Activated CD4-positive, alpha-beta T cell treated with anti-CD3 and anti-CD28 coated beads, Interleukin-2, amount 50 U/mL, for 4 hours (primary cell): Measurements from ENCODE around the gene BRPF3.
"Not testable (repeated sequence)": the region's sequence is repeated elsewhere in the genome, so short reads cannot be mapped to it uniquely, and the experiment has no call there.

ENCODE experiments used
- DNase-seq, 2 experiments: peaks; one replicate each; pipeline ENCODE4 v3.0.0-alpha.2; 2020

BRPF3 gene

DNA sequence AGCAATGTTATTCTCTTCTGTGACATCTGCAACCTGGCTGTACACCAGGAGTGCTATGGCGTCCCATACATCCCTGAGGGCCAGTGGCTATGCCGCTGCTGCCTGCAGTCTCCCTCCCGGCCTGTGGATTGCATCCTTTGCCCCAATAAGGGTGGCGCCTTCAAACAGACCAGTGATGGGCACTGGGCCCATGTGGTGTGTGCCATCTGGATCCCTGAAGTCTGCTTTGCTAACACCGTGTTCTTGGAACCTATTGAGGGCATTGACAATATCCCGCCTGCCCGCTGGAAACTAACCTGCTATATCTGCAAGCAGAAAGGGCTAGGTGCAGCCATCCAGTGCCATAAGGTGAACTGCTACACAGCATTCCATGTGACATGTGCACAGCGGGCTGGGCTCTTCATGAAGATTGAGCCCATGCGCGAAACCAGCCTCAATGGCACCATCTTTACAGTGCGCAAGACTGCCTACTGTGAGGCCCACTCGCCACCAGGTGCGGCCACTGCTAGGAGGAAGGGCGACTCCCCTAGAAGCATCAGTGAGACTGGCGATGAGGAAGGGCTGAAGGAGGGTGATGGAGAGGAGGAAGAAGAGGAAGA, 4.6 kb downstream of the BRPF3 start:
- DNase-seq: no peak

DNA sequence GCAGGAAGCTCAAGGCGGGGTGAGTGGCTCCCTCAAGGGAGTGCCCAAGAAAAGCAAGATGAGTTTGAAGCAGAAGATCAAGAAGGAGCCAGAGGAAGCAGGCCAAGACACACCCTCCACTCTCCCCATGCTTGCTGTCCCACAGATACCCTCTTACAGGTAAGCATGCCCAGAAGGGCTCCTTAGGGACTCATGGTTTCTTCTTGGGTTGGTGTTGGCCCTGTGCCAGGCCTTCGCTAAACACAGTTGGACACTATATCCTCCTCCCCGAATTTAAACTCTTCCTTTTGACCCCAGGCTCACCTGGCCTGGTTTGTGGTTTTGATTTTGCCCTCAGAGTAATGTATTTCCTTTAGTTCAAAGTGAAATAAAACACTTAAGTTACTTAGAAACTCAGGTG, 5.1 kb downstream of the BRPF3 start:
- DNase-seq: no peak

DNA sequence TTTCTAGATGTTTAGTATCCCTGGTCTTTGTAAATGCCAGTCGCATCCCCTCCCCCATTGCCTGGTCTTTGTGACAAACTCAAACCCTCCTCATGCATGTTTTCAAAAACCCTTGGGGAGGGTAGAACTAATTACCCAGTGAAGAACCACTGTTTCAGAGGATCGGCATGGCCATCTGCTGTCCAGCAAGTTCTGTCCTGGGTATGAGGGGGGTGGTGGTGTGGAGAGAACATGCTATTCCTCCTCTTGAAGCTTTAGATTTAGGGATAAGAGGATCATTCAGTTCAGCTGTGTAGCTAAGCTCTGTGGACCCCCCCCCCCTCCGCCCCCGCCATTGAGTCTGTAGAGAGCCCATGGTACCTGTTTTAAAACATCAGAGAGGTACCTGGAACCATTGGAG, 5.6 kb downstream of the BRPF3 start:
- DNase-seq: no peak

DNA sequence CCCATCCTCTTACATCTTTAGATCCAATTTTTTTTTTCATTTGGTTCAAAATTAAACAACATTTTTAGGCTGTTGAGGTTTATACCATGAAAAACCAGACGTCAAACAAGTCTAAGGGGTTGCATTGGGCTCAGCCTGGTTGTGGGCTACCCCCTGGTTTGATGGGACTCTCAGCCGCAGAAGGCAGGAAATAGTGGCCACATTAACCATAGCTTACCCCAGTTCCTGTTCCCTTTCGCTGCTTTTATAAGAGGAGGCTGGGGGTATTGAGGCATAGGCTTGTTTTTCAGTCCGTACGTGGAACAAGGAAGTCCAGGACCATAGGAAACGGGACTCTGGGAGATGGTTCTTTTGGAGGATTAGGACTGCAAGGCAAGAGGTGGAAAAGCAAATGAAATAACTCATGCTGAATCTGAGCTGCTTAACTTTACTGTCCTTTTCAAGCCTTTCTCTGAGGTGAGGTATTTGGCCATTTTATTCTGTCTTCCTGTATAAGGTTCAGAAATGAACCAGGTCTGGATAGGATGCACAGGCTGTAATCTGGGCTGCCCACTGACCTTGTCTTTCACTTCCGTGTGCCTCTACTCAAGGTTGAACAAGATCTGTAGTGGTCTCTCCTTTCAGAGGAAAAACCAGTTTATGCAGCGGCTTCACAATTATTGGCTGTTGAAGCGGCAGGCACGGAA, 7.7 kb downstream of the BRPF3 start:
- DNase-seq: no peak

DNA sequence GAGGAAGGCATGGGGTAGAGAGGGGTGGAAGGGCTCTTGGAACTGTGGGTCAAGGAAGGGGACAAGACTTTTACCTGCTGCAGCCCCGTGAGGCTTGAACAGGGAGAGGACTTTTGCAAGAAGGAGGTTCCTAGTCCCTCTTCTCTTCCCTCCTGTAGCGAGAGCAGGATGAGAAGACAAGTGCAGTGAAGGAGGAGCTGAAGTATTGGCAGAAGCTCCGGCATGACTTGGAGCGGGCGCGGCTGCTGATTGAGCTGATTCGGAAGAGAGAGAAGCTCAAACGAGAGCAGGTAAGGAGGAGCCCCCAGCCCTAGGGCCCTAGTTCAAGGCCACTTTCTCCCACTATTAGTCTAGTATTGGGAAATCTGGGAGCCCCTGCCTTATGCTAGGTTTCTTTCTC, 10.6 kb downstream of the BRPF3 start:
- no peak for DNase-seq

DNA sequence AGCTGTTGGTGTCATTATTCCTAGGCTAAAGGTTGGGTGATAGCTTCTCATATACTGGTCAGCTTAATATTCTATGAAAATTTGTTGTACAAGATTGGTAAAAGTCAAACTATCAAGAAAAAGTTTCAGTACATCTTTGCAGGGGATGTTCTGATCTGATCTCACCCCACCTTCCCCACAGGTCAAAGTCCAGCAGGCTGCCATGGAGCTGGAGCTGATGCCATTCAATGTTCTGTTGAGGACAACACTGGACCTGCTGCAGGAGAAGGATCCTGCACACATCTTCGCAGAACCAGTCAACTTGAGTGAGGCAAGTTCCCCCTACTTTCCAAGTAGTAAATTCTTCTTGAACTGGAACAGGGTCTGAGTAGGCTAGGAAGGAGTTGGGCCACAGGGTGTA, 13.1 kb downstream of the BRPF3 start:
- DNase-seq: no peak

DNA sequence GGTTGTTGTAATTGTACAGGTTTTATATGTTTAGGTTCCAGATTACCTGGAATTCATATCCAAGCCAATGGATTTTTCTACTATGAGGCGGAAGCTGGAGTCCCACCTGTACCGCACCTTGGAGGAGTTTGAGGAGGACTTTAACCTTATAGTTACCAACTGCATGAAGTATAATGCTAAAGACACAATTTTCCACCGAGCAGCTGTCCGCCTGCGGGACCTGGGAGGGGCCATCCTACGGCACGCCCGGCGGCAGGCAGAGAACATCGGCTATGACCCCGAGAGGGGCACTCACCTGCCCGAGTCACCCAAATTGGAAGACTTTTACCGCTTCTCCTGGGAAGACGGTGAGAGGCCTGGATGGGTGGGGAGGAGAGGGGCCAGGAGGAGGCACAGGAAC, 13.6 kb downstream of the BRPF3 start:
- no peak for DNase-seq

DNA sequence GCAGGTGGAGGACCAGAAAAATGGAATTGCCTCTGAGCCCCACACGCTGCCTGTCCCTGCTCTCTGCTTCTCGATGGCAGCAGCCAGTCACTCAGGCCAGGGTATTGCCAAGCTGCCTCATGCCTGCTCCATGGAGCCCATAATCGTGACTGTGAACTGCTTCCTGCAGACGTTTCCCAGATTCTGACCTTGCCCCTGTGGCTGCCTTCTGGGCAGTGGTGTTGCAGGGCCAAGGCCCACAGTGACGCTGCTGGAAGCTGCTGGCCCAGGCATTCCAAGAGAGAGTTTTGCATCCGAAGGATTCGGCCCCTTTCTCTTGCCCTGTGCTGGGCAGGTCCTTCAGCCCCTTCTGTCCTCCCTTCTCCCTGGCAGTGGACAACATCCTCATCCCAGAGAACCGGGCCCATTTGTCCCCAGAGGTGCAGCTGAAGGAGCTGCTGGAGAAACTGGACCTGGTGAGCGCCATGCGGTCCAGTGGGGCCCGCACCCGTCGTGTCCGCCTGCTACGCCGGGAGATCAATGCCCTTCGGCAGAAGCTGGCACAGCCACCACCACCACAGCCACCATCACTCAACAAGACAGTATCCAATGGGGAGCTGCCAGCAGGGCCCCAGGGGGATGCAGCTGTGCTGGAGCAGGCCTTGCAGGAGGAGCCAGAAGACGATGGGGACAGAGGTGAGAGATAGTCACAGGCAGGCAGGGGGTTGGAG, 14.5 kb downstream of the BRPF3 start:
- DNase-seq: no peak

DNA sequence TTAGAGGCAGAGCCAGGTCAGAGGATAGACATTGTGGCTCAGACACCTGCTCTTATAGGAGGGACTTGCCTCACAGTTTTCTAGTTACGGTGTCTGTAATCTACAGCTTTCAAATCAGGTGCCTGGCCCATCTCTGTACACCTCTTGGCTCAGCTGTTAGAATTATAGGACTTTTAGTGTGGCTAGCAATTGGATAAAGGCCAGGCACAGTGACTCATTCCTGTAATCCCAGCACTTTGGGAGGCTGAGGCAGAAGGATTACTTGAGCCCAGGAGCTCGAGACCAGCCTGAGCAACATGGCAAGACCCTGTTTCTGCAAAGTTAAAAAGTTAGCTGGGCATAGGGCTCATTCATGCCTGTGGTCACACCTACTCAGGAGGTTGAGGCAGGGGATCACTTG, 20.0 kb downstream of the BRPF3 start:
- DNase-seq: no peak

DNA sequence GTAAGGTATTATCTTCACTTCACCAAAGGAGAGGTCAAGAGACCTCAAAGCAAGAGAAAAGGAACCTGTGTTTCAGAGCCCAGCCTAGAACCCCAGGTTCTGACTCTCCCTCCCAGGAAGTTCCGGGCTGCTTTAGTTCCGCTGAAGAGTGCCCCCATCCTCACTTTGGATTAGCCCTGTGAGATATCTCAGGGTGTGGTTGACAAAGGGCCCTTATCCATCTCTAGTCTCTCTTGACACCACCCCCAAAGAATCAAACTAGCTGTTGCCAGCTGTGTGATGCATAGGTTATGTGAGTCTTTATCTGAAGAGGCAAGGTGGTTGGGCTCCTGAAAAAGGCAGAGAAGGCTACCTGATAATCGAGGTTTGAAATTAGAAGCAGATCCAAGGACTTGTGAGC, 20.6 kb downstream of the BRPF3 start:
- no peak for DNase-seq

DNA sequence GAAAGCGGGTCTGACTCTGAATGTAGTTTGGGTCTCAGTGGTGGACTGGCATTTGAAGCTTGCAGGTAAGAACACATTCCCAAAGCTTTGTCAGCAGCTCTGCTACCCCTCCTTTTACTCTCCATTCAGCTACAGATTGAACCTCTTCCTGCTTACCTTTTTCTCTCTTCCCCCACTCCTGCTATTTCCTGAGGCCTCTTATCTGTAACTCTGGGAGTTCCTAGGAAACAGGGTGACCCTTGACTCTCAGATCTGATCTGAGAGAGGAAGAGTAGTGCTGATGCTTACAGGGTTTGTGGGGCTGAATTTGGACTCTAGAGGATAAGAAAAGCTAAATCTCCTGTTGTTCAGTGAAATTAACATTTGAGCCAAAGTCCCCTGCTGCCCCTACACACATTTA, 21.4 kb downstream of the BRPF3 start:
- DNase-seq: no peak

DNA sequence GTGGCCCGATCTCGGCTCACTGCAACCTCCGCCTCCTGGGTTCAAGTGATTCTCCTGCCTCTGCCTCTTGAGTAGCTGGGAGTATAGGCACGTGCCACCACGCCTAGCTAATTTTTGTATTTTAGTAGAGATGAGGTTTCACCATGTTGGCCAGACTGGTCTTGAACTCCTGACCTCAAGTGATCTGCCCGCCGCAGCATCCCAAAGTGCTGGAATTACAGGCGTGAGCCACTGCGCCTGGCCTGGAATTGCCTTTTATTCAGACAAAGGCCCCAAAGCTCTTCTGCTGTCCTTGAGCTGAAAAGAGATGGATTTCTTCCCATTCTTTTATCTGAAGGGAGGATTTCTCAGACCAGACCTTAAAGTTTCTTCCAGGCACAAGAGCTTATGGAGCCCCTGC, 22.0 kb downstream of the BRPF3 start:
- not testable (repeated sequence) for DNase-seq

DNA sequence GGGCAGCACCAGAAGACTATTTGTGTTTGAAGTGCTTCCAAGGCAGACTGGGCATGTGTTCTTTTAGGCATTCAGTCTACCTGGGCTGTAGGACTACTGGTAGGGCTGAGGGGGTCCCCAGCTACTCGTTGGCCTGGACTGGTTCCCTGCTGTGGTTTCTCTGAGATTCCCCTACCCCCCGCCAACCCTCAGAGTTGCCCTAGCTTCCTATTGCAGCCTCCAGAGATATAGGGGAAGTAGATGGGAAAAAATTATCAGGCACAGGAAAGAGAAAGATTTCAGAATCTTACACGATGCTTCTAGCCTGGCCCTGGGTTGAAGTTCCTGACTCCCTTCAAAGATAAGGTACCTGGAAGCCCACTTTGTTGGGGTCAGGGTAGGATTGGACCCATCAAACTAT, 22.5 kb downstream of the BRPF3 start:
- DNase-seq: no peak

DNA sequence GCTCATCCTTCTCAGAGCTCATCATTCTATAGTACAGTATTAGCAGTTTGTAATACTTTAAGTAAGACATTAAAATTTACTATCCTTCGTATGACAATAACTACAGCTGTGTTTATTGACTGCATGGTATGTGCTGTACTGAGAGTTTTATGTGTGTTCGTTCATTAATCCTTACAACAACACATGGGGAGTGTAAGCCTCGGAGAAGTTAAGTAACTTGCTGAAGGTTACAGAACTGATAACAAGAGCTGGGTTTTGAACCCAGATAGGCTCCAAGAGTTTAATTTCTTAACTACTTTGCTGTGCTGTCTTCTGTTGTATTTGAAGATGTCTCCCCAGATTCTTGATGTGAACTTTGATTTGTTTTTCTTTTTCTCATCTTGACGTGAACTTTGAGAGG, 23.7 kb downstream of the BRPF3 start:
- no peak for DNase-seq

DNA sequence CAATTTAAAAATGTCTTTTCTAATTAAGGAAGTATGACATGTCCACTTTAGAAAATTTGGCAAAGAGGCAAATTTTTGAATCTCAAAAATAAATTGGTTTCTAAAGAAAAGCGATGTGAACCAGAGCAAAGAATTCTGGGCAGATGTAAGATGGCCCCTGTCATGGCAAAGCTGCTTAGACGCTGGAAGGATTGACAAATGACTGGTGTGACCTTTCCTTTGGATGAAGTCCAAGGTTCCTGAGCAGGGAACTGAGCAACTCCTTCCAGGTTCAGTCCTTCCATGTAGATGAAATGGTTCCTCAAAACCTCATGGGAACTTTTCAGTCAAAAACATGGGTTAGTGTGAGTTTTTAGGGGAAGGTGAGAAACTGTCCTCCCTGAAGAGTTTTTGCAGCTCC, 25.1 kb downstream of the BRPF3 start:
- DNase-seq: no peak

DNA sequence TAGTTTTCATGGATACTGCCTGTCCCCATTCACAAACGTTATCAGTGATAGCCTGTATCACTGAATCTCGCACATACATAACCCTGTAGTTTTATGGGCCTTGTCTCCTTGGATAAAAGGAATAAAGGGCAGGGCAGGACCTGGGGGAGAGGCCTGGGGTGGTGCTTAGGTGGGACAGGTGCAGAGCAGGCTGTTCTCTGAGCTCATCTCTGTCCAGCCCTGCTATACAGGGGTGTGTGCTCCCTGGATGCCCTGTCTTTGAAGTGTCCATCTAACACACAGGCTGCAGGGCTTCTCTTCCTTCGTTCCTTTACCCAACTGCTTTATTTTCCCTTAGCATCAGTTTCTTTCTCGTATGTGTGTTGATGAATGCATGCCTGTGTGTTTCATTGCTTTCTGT, 26.4 kb downstream of the BRPF3 start:
- no peak for DNase-seq

DNA sequence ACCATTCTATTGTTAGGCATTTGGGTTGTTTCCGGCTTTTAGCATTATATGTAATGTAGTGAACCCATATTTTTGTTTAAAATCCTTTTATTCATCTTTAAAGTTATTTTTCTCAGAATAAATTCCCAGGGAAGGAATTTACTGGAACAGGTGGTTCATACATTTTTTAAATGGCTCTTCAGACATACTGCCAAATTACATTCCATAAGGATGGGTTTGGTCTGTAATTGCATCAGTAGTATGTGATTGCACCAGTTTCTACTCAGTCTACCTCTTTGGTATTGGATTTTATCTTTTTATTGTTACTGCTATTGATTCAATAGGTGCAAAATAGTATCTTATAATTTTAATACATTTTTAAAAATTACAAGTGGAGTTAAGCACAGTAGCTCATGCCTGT, 27.2 kb downstream of the BRPF3 start:
- DNase-seq: no peak

DNA sequence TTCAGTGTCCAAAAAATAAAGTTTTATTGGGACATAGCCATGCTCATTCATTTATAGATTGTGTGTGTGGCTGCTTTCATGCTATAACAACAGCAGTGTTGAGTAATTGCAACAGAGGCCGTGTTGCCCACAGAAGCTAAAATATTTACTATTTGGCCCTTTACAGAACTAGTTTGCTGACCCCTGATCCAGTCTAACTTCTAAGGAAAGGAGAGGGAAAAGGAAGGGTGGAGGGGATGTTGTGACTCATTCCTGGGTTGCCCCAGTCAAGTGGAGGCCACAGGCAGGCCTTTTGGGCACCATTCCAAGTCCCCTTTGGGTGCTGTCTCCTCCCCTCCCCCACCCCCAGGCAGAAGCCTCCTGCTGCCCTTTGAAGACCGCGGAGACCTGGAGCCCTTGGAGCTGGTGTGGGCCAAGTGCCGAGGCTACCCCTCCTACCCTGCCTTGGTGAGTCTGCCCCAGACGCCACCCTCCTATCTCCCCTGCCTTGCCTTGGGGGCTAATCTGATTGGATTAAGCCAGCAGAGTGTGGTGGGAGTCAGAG, 28.4 kb downstream of the BRPF3 start:
- DNase-seq: no peak

DNA sequence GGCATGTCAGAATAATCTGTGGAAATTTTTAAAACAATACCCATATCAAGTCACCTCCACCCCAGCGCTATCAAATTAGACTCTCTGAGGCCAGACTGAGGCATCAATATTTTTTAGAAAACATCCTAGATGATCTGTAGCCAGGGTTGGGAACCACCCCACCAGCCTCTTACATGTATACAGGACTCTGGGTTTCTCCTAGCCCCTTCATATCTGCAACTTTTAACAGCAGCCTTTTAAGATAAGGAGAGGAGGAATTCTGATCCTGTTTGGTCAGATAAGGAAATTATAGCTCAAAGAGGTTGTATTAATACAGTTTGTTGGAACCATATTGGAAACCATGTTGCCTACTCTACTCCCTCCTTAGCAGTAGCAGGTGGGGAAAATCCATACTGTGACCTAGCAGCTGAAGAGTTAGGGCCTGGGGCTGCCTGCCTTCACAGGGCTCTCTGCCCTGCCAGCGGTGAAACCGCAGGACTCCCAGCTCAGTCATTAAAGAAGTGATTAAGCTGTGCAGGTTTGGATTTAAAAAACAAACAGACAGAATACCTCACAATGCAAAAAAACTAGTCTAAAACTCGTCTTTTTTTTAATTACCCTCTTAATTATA, 30.0 kb downstream of the BRPF3 start:
- no peak for DNase-seq

DNA sequence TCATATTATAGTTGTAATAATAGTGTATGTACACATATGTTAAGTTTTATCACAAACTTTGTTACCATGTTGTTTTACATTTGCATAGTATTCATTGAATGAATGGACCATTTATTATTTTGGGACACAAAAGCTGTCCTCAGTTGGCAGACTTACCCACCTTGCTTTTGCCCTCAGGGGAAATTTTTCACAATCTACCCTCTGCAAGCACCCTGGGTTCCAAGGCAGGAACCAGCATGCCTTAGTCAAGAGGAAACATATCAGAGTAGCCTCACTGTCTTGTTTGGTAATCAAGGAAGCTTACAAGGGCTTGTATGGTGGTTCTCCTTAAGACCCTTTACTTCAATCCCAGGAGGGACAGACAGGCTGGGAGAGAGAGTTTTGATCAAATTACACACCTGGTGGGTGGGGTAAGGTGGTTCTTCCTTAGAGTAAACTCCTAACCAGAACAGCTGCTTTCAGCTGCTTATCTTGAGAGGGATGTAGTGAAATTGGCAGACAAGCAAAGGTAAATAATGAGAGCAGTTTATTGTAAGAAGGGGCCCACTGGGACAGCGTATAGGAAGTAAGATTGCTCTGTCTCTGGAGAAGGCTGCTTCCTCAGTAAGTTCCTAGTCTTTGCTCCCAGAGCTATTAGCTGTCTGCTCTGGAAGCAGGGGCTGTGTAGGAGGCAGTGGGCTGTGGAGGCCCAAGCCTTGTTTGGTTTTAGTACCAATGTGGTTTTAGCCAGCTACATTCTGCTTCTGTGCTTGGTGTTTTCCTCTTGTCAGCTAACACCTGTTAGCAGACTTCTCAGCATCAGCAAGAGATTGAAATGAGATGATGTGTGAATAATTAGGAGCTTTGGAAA, 31.1 kb downstream of the BRPF3 start:
- no peak for DNase-seq

DNA sequence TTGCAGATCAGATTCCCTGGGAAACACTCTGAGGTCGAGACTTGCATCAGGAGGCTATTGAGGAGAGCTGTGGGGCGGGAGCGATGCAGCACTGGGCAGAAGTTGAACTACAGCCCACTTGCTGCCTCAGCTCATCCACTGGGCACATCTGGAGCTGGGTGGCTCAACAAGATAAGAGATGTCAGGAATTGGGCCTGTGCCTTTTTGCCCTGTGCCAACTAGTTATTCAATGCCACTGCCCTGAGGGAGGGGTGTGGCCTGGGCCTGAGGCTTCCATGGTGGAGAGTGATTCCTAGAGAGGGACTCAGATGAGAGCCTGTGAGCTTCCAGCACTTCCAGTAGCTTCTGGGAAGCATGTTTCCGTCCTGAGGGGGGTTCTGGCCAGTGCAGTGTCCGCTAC, 32.7 kb downstream of the BRPF3 start:
- no peak for DNase-seq

DNA sequence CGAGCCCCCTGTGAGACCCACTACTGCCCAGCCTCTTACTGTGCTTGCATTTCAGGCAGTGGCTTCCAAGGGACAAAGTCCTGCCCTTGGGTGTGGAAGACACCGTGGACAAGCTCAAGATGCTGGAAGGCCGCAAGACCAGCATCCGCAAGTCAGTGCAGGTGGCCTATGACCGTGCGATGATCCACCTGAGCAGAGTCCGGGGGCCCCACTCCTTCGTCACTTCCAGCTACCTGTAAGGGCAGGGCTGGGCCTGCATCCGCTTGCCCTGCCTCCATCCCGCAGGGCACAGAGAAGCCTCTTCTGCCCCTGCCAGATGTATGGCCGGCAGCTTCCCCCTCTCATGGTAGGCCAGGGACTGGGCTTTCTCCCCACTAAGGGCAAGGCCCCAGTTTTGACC, 33.8 kb downstream of the BRPF3 start:
- DNase-seq: no peak

DNA sequence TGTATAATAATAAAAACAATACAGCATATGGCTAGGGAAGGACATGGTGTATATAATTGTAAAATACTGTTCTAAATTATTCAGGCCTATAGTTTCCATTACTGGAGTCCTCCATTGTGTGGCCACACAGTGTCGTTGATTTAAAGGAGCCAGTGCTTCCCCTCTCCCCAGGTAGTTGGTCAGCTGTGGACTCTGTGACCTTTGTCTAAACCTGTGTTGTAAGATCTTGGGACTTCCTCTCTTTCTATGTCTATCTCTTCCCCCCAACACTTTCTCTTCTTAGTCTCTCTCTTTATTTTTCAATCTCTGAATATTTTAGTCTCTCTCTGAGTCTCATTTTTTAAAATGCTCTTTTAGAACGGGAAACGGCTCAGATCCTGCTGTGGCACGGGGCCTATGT, 35.6 kb downstream of the BRPF3 start:
- no peak for DNase-seq
